ENCODE measurements around the gene CELSR1. TPM values are rescaled to one million over a fixed set of nuclear protein-coding genes. Genes with fewer than 3 reads are reported as not detected.

Gene CELSR1
- total RNA-seq, 1 experiment from 2014 or later, result 14.2 TPM

DNA sequence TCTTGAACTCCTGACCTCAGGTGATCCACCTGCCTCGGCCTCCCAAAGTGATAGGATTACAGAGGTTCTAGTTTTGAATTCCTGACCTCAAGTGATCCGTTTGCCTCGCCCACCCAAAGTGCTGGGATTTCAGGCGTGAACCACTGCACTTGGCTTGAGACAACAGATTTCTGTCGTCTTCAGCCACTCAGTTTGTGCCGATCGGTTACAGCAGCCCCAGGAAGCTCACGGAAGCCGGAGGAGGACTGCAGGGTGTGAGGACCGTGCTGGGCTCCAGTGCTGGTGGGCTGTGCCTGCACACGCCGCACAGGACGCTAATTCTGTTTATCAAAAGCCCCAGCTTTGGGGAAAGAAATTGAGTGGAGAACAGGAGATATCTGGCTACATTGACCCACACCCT lies 82.0 kb downstream of the CELSR1 start:
- DNase-seq, result no peak
- peaks cover 27% of the 10 kb centered on the region for H3K4me1 ChIP-seq (ENCODE audit: insufficient read depth, low read length)
- H3K79me2 ChIP-seq (ENCODE audit: low read length), result no peaks in the 10 kb centered on the region
- BruUV-seq (replicated peaks), result no TSS peak
- ATAC-seq, result no peak
- H3K27me3 ChIP-seq (ENCODE audit: low read length), result no peaks in the 10 kb centered on the region
- peak overlapping the region; percentile 33; the same call in 1 of the 2 replicates for H3K27ac ChIP-seq (ENCODE audit: low read length)
- H3K9ac ChIP-seq (ENCODE audit: low read length), result no peak overlapping the region
- H3K4me3 ChIP-seq (ENCODE audit: low read length), result no peak overlapping the region
- intact Hi-C loops (cut with micrococcal nuclease), result no loop called here
- POLR2A ChIA-PET (ENCODE audit: unreplicated experiment), result no interaction called here
- H2AFZ ChIP-seq (ENCODE audit: low read length), result no peak overlapping the region
- H3K9me3 ChIP-seq (ENCODE audit: low read length), result no peaks in the 10 kb centered on the region
- no peaks in the 10 kb centered on the region for H4K20me1 ChIP-seq (ENCODE audit: low read length)
- TF ChIP-seq, protein P1, sequence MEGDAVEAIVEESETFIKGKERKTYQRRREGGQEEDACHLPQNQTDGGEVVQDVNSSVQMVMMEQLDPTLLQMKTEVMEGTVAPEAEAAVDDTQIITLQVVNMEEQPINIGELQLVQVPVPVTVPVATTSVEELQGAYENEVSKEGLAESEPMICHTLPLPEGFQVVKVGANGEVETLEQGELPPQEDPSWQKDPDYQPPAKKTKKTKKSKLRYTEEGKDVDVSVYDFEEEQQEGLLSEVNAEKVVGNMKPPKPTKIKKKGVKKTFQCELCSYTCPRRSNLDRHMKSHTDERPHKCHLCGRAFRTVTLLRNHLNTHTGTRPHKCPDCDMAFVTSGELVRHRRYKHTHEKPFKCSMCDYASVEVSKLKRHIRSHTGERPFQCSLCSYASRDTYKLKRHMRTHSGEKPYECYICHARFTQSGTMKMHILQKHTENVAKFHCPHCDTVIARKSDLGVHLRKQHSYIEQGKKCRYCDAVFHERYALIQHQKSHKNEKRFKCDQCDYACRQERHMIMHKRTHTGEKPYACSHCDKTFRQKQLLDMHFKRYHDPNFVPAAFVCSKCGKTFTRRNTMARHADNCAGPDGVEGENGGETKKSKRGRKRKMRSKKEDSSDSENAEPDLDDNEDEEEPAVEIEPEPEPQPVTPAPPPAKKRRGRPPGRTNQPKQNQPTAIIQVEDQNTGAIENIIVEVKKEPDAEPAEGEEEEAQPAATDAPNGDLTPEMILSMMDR (conservative IDR thresholded peaks at IDR 0.05; ENCODE audit: low read depth, low read length), result no peak
- TF ChIP-seq EZH2phosphoT487 (IDR thresholded peaks at IDR 0.05; ENCODE audit: borderline replicate concordance, low read length) (no peak), EZH2 (IDR thresholded peaks at IDR 0.05; ENCODE audit: low read length, unreplicated experiment) (no peak)
- CTCF ChIA-PET, result no interaction called here
- H3F3A ChIP-seq (ENCODE audit: low read length, unreplicated experiment), result no peaks in the 10 kb centered on the region
- H3K4me2 ChIP-seq (ENCODE audit: low read length), result no peak overlapping the region
- H3K36me3 ChIP-seq (ENCODE audit: low read depth, low read length), result no peaks in the 10 kb centered on the region
- H3K9me2 ChIP-seq (replicated peaks; ENCODE audit: low read length), result no peaks in the 10 kb centered on the region

DNA sequence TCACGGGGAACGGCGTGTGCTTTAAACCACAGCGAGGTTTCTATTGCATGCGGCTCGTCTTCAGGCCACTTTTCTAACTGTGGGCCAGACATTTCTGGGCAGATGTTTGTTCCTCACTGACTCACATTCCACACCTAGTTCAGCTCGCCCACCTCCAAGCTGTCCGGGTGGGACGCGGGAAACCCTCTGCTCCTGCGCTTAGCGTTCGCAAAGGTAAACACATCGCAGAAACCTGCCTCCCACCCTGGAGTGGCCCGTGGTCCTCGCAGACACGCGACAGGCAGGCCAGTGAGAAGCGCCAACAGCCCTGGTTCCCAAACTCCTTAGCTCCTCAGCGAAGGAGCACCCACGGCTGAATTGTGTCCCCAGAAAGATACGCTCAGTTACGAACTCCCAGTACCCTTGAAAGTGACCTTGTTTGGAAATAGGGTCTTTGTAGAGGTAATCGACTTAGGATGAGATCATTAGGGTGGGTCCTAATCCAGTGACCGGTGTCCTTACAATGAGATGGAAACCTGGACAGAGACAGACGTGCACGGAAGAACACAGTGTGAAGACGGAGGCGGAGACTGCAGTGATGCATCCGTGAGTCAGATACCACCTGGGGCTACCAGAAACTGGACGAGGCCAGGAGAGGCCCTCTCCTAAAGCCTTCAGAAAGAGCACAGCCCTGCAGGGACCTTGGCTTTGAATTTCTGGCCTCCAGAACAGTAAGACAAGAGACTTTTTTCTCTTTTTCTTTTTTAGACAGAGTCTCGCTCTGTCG lies 82.7 kb downstream of the CELSR1 start:
- Histone ChIP-seq H3K36me3 (ENCODE audit: low read depth, low read length) (no peaks in the 10 kb centered on the region), H3K9me3 (ENCODE audit: low read length) (no peaks in the 10 kb centered on the region), H4K20me1 (ENCODE audit: low read length) (no peaks in the 10 kb centered on the region), H3K79me2 (ENCODE audit: low read length) (no peaks in the 10 kb centered on the region), H3K9ac (ENCODE audit: low read length) (no peak overlapping the region), H3K4me2 (ENCODE audit: low read length) (peak overlapping the region; percentile 9; the same call in 1 of the 2 replicates), H3K27ac (ENCODE audit: low read length) (peak overlapping the region; percentile 37), H3K4me1 (ENCODE audit: insufficient read depth, low read length) (peaks cover 27% of the 10 kb centered on the region), H2AFZ (ENCODE audit: low read length) (no peak overlapping the region), H3F3A (ENCODE audit: low read length, unreplicated experiment) (no peaks in the 10 kb centered on the region), H3K27me3 (ENCODE audit: low read length) (no peaks in the 10 kb centered on the region), H3K4me3 (ENCODE audit: low read length) (no peak overlapping the region), H3K9me2 (replicated peaks; ENCODE audit: low read length) (no peaks in the 10 kb centered on the region)
- ATAC-seq (peak; percentile 100), DNase-seq (peak; percentile 87)
- CTCF ChIA-PET, result no interaction called here
- POLR2A ChIA-PET (ENCODE audit: unreplicated experiment), result no interaction called here
- intact Hi-C loops (cut with micrococcal nuclease), result no loop called here
- TF ChIP-seq EZH2phosphoT487 (IDR thresholded peaks at IDR 0.05; ENCODE audit: borderline replicate concordance, low read length), result no peak
- TF ChIP-seq, protein P1 (conservative IDR thresholded peaks at IDR 0.05; ENCODE audit: low read depth, low read length), result no peak
- no peak for TF ChIP-seq EZH2 (IDR thresholded peaks at IDR 0.05; ENCODE audit: low read length, unreplicated experiment)
- BruUV-seq (replicated peaks), result no TSS peak

DNA sequence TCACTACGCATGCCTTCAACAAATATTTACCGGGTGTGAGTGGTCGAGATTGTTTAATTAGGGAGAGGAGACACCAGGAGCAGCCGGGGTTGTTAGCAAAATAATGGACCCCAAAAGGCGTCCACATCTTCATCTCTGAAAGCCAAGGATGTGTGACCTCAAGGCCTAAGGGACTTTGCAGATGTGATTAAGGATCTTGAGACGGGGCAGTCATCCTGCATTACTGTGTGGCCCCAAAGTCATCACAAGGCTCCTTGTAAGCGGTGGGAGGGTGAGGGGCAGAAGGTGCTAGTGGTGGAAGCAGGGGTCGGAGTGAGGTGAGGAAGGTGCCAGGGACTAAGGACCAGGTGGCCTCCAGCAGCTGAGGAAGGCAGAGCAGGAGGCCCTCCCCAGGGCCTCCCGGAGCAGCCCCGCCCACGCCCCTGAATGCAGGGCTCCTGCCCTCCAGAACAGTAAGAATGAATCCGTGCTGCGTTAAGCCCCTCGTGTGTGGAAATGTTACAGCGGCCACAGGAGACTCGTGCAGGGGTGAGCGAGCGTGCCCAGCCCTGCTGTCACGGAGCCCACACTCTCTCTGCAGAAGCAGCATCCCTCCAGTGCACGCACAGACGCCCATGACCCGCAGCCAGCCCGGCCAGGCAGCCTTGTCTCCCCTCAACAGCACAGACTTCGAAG lies 83.5 kb downstream of the CELSR1 start:
- peaks cover 27% of the 10 kb centered on the region for H3K4me1 ChIP-seq (ENCODE audit: insufficient read depth, low read length)
- no peaks in the 10 kb centered on the region for H3K9me2 ChIP-seq (replicated peaks; ENCODE audit: low read length)
- no peak overlapping the region for H3K9ac ChIP-seq (ENCODE audit: low read length)
- intact Hi-C loops (cut with micrococcal nuclease), result no loop called here
- POLR2A ChIA-PET (ENCODE audit: unreplicated experiment), result no interaction called here
- BruUV-seq (replicated peaks), result no TSS peak
- no peak for ATAC-seq
- H3K79me2 ChIP-seq (ENCODE audit: low read length), result no peaks in the 10 kb centered on the region
- CTCF ChIA-PET, result no interaction called here
- H3K4me2 ChIP-seq (ENCODE audit: low read length), result peak overlapping the region; percentile 9; the same call in 1 of the 2 replicates
- no peak for DNase-seq
- H3K36me3 ChIP-seq (ENCODE audit: low read depth, low read length), result no peaks in the 10 kb centered on the region
- H4K20me1 ChIP-seq (ENCODE audit: low read length), result no peaks in the 10 kb centered on the region
- H2AFZ ChIP-seq (ENCODE audit: low read length), result no peak overlapping the region
- H3K9me3 ChIP-seq (ENCODE audit: low read length), result no peaks in the 10 kb centered on the region
- no peaks in the 10 kb centered on the region for H3F3A ChIP-seq (ENCODE audit: low read length, unreplicated experiment)
- TF ChIP-seq EZH2 (IDR thresholded peaks at IDR 0.05; ENCODE audit: low read length, unreplicated experiment) (no peak), EZH2phosphoT487 (IDR thresholded peaks at IDR 0.05; ENCODE audit: borderline replicate concordance, low read length) (no peak)
- TF ChIP-seq, protein P1 (conservative IDR thresholded peaks at IDR 0.05; ENCODE audit: low read depth, low read length), result no peak
- H3K4me3 ChIP-seq (ENCODE audit: low read length), result no peak overlapping the region
- peak overlapping the region; percentile 37; the same call in 1 of the 2 replicates for H3K27ac ChIP-seq (ENCODE audit: low read length)
- H3K27me3 ChIP-seq (ENCODE audit: low read length), result no peaks in the 10 kb centered on the region

Data from PC-3 (cell line).